H1 (cell line): Measurements from ENCODE around the gene MGAT5. TPM values are rescaled to one million over a fixed set of nuclear protein-coding genes. Genes with fewer than 3 reads are reported as not detected.

Source experiments
- CTCF ChIA-PET: fragments of 300-600 bp; sonication (Branson Sonifier 250); formaldehyde crosslinking; loops from one replicate; lab custom pipeline; 2021; ENCODE audit not compliant: partially characterized antibody; lab: Charles Lee
- POLR2A ChIA-PET: fragments of 300-600 bp; sonication (Branson Sonifier 250); formaldehyde crosslinking; loops from one replicate; lab custom pipeline; 2021; ENCODE audit warnings: inconsistent platforms; ENCODE audit not compliant: partially characterized antibody; lab: Charles Lee
- DNase-seq, 2 experiments: peaks; one replicate each; pipeline versions ENCODE4 v3.0.0 to v3.0.0-alpha.2; 2010 to 2022; ENCODE audit warnings: low spot score in 2 of 2, low read depth in 1 of 2, mixed read lengths in 1 of 2
- FAIRE-seq: peaks from 2 replicates; lab custom pipeline; 2011; peaks lifted over from hg19 to GRCh38; lab: Jason Lieb, UNC
- H2AFZ ChIP-seq: 2 replicates; pipeline ENCODE4 v1.8.1; 2012; ENCODE audit warnings: low read length, inconsistent platforms
- H2AK5ac ChIP-seq: 2 replicates; pipeline ENCODE4 v1.6.1; 2013; ENCODE audit warnings: low read depth, low read length
- H2BK120ac ChIP-seq: replicated peaks from 2 replicates; pipeline ENCODE3; 2013; ENCODE audit warnings: low read depth, low read length, inconsistent platforms
- H2BK12ac ChIP-seq: 2 replicates; pipeline ENCODE4 v1.6.1; 2013; ENCODE audit warnings: low read depth, low read length
- H2BK15ac ChIP-seq: 2 replicates; pipeline ENCODE4 v1.6.1; 2013; ENCODE audit warnings: low read length
- H2BK20ac ChIP-seq: 2 replicates; pipeline ENCODE4 v1.6.1; 2013; ENCODE audit warnings: low read length
- H2BK5ac ChIP-seq: 2 replicates; pipeline ENCODE4 v1.6.1; 2013; ENCODE audit warnings: low read depth, low read length
- H3K14ac ChIP-seq: 2 replicates; pipeline ENCODE4 v1.6.1; 2013; ENCODE audit warnings: inconsistent platforms; ENCODE audit not compliant: insufficient read length
- H3K18ac ChIP-seq: 2 replicates; pipeline ENCODE4 v1.6.1; 2013; ENCODE audit warnings: low read length; ENCODE audit errors: extremely low read depth
- H3K23ac ChIP-seq: 2 replicates; pipeline ENCODE4 v1.6.1; 2013; ENCODE audit warnings: inconsistent platforms; ENCODE audit not compliant: insufficient read length
- H3K23me2 ChIP-seq: 2 replicates; pipeline ENCODE4 v1.6.1; 2013; ENCODE audit warnings: low read depth, low read length
- H3K27ac ChIP-seq: 2 replicates; pipeline ENCODE4 v1.6.1; 2011; ENCODE audit warnings: low read depth, low read length, inconsistent platforms
- H3K27me3 ChIP-seq, 4 experiments: replicated peaks in 1 of 4; 1 replicate in 1 of 4; 2 replicates in 3 of 4; pipeline versions ENCODE4 v1.6.1 to v1.8.1; 2011 to 2013; ENCODE audit warnings: low read length in 3 of 4, mild to moderate bottlenecking in 3 of 4, inconsistent platforms in 2 of 4, mixed read lengths in 2 of 4, moderate library complexity in 1 of 4; ENCODE audit not compliant: control insufficient read depth in 3 of 4, insufficient read depth in 3 of 4; ENCODE audit errors: extremely low read depth in 1 of 4
- H3K36me3 ChIP-seq, 4 experiments: 2 replicates each; pipeline versions ENCODE4 v1.6.1 to v1.8.1; 2011 to 2013; ENCODE audit warnings: mild to moderate bottlenecking in 4 of 4, low read length in 3 of 4, moderate library complexity in 2 of 4, control low read depth in 1 of 4, inconsistent platforms in 1 of 4; ENCODE audit not compliant: insufficient read depth in 4 of 4, control insufficient read depth in 2 of 4
- H3K4ac ChIP-seq: replicated peaks from 2 replicates; pipeline ENCODE3; 2013; ENCODE audit warnings: low read length, low read depth, mixed read lengths, inconsistent platforms; ENCODE audit not compliant: insufficient read length
- H3K4me1 ChIP-seq, 4 experiments: replicated peaks in 1 of 4; 1 replicate in 1 of 4; 2 replicates in 3 of 4; pipeline versions ENCODE4 v1.6.1 to v1.8.1; 2011 to 2013; ENCODE audit warnings: low read length in 3 of 4, inconsistent platforms in 2 of 4, mixed read lengths in 1 of 4; ENCODE audit not compliant: insufficient read depth in 4 of 4, control insufficient read depth in 3 of 4
- H3K4me2 ChIP-seq, 2 experiments: 2 replicates each; pipeline versions ENCODE4 v1.6.1 to v1.8.1; 2011 to 2013; ENCODE audit warnings: low read depth in 2 of 2, low read length in 2 of 2, control low read depth in 1 of 2, inconsistent platforms in 1 of 2, mild to moderate bottlenecking in 1 of 2; ENCODE audit not compliant: insufficient read depth in 1 of 2
- H3K4me3 ChIP-seq, 4 experiments: fragments of 200-600, 300-600 bp in 1 of 4; sonication (generic), shearing (Covaris generic), sonication (Bioruptor Twin) in 1 of 4; 2 replicates each; pipeline versions ENCODE4 v1.5.1 to v1.8.1; 2011 to 2016; ENCODE audit warnings: low read length in 4 of 4, low read depth in 3 of 4, control low read depth in 2 of 4, inconsistent platforms in 2 of 4, mild to moderate bottlenecking in 2 of 4, mixed read lengths in 1 of 4, moderate library complexity in 1 of 4; ENCODE audit not compliant: insufficient read depth in 2 of 4; ENCODE audit errors: extremely low read depth in 1 of 4
- H3K56ac ChIP-seq: replicated peaks from 2 replicates; pipeline ENCODE3; 2013; ENCODE audit warnings: low read depth, mild to moderate bottlenecking, mixed read lengths, low read length, inconsistent platforms; ENCODE audit not compliant: insufficient read length
- H3K79me1 ChIP-seq: 2 replicates; pipeline ENCODE4 v1.6.1; 2013; ENCODE audit warnings: low read depth, low read length, control low read depth
- H3K79me2 ChIP-seq, 2 experiments: 2 replicates each; pipeline versions ENCODE4 v1.6.1 to v1.8.1; 2012 to 2013; ENCODE audit warnings: low read length in 2 of 2, mild to moderate bottlenecking in 2 of 2, inconsistent platforms in 1 of 2; ENCODE audit not compliant: insufficient read depth in 2 of 2, control insufficient read depth in 1 of 2
- H3K9ac ChIP-seq, 4 experiments: replicated peaks in 1 of 4; 1 replicate in 1 of 4; 2 replicates in 3 of 4; pipeline versions ENCODE4 v1.6.1 to v1.8.1; 2011 to 2013; ENCODE audit warnings: low read depth in 3 of 4, low read length in 3 of 4, control low read depth in 2 of 4, mild to moderate bottlenecking in 2 of 4, moderate library complexity in 2 of 4, inconsistent platforms in 1 of 4; ENCODE audit errors: extremely low read depth in 1 of 4
- H3K9me3 ChIP-seq, 2 experiments: 2 replicates each; pipeline versions ENCODE4 v1.6.1 to v1.8.1; 2012 to 2013; ENCODE audit warnings: mild to moderate bottlenecking in 2 of 2, moderate library complexity in 2 of 2, control low read depth in 1 of 2, inconsistent platforms in 1 of 2, low read depth in 1 of 2, low read length in 1 of 2, mixed read lengths in 1 of 2; ENCODE audit not compliant: insufficient read depth in 2 of 2
- H4K20me1 ChIP-seq, 2 experiments: replicated peaks in 1 of 2; 2 replicates each; pipeline versions ENCODE3 to v1.8.1; 2011 to 2013; ENCODE audit warnings: inconsistent platforms in 2 of 2, low read length in 2 of 2, mild to moderate bottlenecking in 1 of 2; ENCODE audit not compliant: insufficient read depth in 2 of 2, control insufficient read depth in 1 of 2
- H4K5ac ChIP-seq: 2 replicates; pipeline ENCODE4 v1.6.1; 2013; ENCODE audit warnings: low read length, low read depth, mixed read lengths, inconsistent platforms; ENCODE audit not compliant: insufficient read length
- H4K8ac ChIP-seq: 2 replicates; pipeline ENCODE4 v1.8.0; 2013; ENCODE audit warnings: mild to moderate bottlenecking, moderate library complexity, low read length, inconsistent platforms; ENCODE audit not compliant: insufficient read depth; ENCODE audit errors: extremely low read depth
- H4K91ac ChIP-seq: replicated peaks from 2 replicates; pipeline ENCODE3; 2013; ENCODE audit warnings: low read length, mixed read lengths, inconsistent platforms; ENCODE audit not compliant: insufficient read length
- BCL11A ChIP-seq, 2 experiments: IDR thresholded peaks; one replicate each; pipeline ENCODE4 v1.6.1; 2011; ENCODE audit warnings: low read depth in 2 of 2, low read length in 2 of 2, mild to moderate bottlenecking in 2 of 2
- FOSL1 ChIP-seq: IDR thresholded peaks from 2 replicates; pipeline ENCODE4 v1.6.1; 2011; ENCODE audit warnings: mild to moderate bottlenecking, low read depth, low read length, moderate library complexity; ENCODE audit not compliant: insufficient read depth
- KDM4A ChIP-seq: IDR thresholded peaks from one replicate; pipeline ENCODE4 v1.7.1; 2012; ENCODE audit warnings: low read depth, mild to moderate bottlenecking, moderate library complexity, low read length, inconsistent platforms; ENCODE audit not compliant: severe bottlenecking
- RXRA ChIP-seq: IDR thresholded peaks from 2 replicates; pipeline ENCODE4 v1.6.1; 2011; ENCODE audit warnings: low read depth, mild to moderate bottlenecking, low read length, moderate library complexity; ENCODE audit not compliant: insufficient read depth
- SIN3A ChIP-seq, 2 experiments: IDR thresholded peaks in 1 of 2; conservative IDR thresholded peaks in 1 of 2; 2 replicates each; pipeline ENCODE4 v1.6.1; 2011 to 2012; ENCODE audit warnings: low read length in 2 of 2, improper control_type of control experiment in 1 of 2, low read depth in 1 of 2, mild to moderate bottlenecking in 1 of 2
- TBP ChIP-seq: IDR thresholded peaks from 2 replicates; pipeline ENCODE4 v1.6.1; 2011; ENCODE audit warnings: low read depth, low read length, improper control_type of control experiment
- WGBS, 2 experiments: shearing (Covaris generic) in 1 of 2; methylation state at CpG; one replicate each; pipeline versions ENCODE4 v1.1.6 to v1.1.7; 2013 to 2015; ENCODE audit warnings: low lambda C conversion rate in 2 of 2, mixed read lengths in 2 of 2, inconsistent platforms in 1 of 2, low coverage in 1 of 2, missing lambda C conversion rate in 1 of 2; ENCODE audit not compliant: insufficient replicate concordance in 2 of 2, insufficient coverage in 1 of 2, insufficient read length in 1 of 2; ENCODE audit errors: extremely low coverage in 1 of 2, missing lambda C conversion rate in 1 of 2; 5-methylcytosine and 5-hydroxymethylcytosine counted together
- polyA plus RNA-seq, 7 experiments: library from polyadenylated mRNA; depleted of rRNA in 3 of 7; stranded (reverse) in 5 of 7; unstranded in 2 of 7; fragments of >200 nt in 5 of 7; fragments of 200-250 nt in 2 of 7; gene quantifications; 1 replicate in 5 of 7; 2 replicates in 1 of 7; 4 replicates in 1 of 7; pipeline versions ENCODE4 v1.2.1 to v1.2.3, GENCODE V29; 2011 to 2013; ENCODE audit warnings: missing spikeins in 2 of 7, mixed read lengths in 2 of 7
- total RNA-seq: library from RNA; stranded (reverse); fragmentation: NEBNext Ultra II Directional; extraction: Animal tissue kit (Norgen Biotek cat#: 25700); gene quantifications from 2 replicates; pipeline ENCODE4 v1.2.1, GENCODE V29; 2021
- TF ChIP-seq, protein P1 (sequence below): IDR thresholded peaks from 2 replicates; pipeline ENCODE4 v1.6.1; 2011; ENCODE audit warnings: low read depth, mild to moderate bottlenecking, low read length; ENCODE audit not compliant: insufficient read depth

MGAT5 gene
- total and polyA plus RNA-seq, 2 of the 8 experiments (the other 6 are each of a cell fraction or from before 2014, with no cell fraction given) = 11.2 to 49.2 TPM

DNA sequence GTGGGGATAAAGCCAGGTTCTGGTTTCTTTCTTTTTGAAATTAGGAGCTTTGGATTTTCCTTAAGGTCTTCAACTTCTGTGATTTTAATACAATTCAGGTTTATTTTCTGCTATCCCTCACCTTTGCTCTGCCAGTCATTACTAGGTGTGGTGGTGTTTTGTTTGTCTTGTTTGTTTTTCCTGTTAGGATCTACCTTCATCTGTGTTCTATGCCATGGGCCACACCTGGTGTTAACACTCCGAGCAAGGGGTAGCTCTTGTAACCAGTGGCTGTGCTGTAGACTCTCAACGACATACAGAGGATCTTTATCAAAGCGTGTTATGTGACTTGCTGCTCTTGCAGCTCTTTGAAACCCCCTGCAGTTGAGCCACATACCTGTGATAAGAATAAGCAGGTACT lies 38.6 kb downstream of the MGAT5 start:
- Histone ChIP-seq H3K23ac (no peak overlapping the region), H3K79me1 (no peaks in the 10 kb centered on the region; the same call in 1 of the 2 replicates), H3K4me3 (no peak overlapping the region), H4K20me1 (peaks cover 0 to 10% of the 10 kb centered on the region in 2 experiments), H3K27me3 (no peaks in the 10 kb centered on the region), H3K14ac (no peak overlapping the region), H4K91ac (no peak overlapping the region), H2BK20ac (no peak overlapping the region), H3K36me3 (no peaks in the 10 kb centered on the region), H2BK5ac (no peak overlapping the region), H2BK120ac (no peak overlapping the region), H3K23me2 (no peaks in the 10 kb centered on the region), H3K18ac (no peak overlapping the region), H2BK15ac (no peak overlapping the region), H4K5ac (no peak overlapping the region), H3K4me1 (peaks cover 0 to 5% (median 0%) of the 10 kb centered on the region in 4 experiments; a peak in 2 of 7 replicates), H3K4me2 (no peak overlapping the region), H3K27ac (no peak overlapping the region), H3K9ac (no peak overlapping the region), H2BK12ac (no peak overlapping the region), H4K8ac (no peak overlapping the region), H3K4ac (no peak overlapping the region), H2AK5ac (no peak overlapping the region), H3K79me2 (peaks cover 0 to 2% of the 10 kb centered on the region in 2 experiments; a peak in 2 of 4 replicates), H2AFZ (no peak overlapping the region), H3K56ac (no peak overlapping the region), H3K9me3 (no peaks in the 10 kb centered on the region)
- DNase-seq = no peak
- TF ChIP-seq FOSL1 = no peak
- TF ChIP-seq SIN3A (conservative IDR thresholded peaks at IDR 0.05 in 1 of 2, IDR thresholded peaks at IDR 0.05 in 1 of 2; ENCODE audit: low read depth in 1 of 2, low read length in 2 of 2) = no peak
- TF ChIP-seq TBP = no peak
- no peak for TF ChIP-seq BCL11A (IDR thresholded peaks at IDR 0.05; ENCODE audit: low read depth in 2 of 2, low read length in 2 of 2)
- TF ChIP-seq RXRA = no peak
- TF ChIP-seq, protein P1, sequence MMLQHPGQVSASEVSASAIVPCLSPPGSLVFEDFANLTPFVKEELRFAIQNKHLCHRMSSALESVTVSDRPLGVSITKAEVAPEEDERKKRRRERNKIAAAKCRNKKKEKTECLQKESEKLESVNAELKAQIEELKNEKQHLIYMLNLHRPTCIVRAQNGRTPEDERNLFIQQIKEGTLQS = no peak
- no peak for TF ChIP-seq KDM4A
- 93% methylated on average over 3 of the region's 3 CpGs; no CpG with 5 or more reads in 1 of the 2 experiments for WGBS, 2 experiments
- CTCF ChIA-PET = interaction anchor here (1.0 to 1.5 kb wide), 2 partner anchors 59 to 119 kb away, joined by 3 to 5 read pairs; no protein-coding TSS in a partner anchor
- FAIRE-seq = no peak
- POLR2A ChIA-PET = no interaction called here
